ENCODE data around the gene DTNBP1. TPM values are rescaled to one million over a fixed set of nuclear protein-coding genes. Genes with fewer than 3 reads are reported as not detected.

The DTNBP1 gene
- total RNA-seq, 3 donors from 2014 or later = 19.6 to 31.8 (median 25.0) TPM

GRCh38 chr6:15530411-15530810, 132.4 kb downstream of the DTNBP1 start:
- no peak overlapping the region for H3K4me3 ChIP-seq
- intact Hi-C loops (cut with DNase I, micrococcal nuclease) = no loop called here
- ATAC-seq (no peak), DNase-seq (no peak)
- H3K36me3 ChIP-seq (ENCODE audit: low read depth) = no peaks in the 10 kb centered on the region
- H3K4me1 ChIP-seq (ENCODE audit: low read depth) = no peaks in the 10 kb centered on the region
- no peaks in the 10 kb centered on the region for H3K9me3 ChIP-seq
- TF ChIP-seq, protein P1, sequence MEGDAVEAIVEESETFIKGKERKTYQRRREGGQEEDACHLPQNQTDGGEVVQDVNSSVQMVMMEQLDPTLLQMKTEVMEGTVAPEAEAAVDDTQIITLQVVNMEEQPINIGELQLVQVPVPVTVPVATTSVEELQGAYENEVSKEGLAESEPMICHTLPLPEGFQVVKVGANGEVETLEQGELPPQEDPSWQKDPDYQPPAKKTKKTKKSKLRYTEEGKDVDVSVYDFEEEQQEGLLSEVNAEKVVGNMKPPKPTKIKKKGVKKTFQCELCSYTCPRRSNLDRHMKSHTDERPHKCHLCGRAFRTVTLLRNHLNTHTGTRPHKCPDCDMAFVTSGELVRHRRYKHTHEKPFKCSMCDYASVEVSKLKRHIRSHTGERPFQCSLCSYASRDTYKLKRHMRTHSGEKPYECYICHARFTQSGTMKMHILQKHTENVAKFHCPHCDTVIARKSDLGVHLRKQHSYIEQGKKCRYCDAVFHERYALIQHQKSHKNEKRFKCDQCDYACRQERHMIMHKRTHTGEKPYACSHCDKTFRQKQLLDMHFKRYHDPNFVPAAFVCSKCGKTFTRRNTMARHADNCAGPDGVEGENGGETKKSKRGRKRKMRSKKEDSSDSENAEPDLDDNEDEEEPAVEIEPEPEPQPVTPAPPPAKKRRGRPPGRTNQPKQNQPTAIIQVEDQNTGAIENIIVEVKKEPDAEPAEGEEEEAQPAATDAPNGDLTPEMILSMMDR (IDR thresholded peaks at IDR 0.05) = no peak

DNA sequence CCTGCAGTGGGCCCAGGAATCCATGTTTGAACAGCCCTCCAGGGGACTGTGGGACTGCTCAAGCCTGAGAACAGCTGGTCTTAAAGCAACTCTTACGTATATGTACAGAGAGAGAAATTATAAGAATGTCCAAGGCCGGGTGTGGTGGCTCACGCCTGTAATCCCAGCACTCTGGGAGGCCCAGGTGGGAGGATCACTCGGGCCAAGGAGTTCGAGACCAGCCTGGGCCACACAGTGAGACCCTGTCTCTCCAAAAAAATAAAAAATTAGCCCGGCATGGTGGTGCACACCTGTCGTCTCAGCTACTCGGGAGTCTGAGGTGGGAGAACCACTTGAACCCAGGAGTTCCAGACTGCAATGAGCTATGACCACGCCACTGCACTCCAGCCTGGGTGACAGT, 134.0 kb downstream of the DTNBP1 start:
- Histone ChIP-seq H3K4me1 (ENCODE audit: low read depth) (no peaks in the 10 kb centered on the region), H3K4me3 (no peak overlapping the region), H3K36me3 (ENCODE audit: low read depth) (no peaks in the 10 kb centered on the region), H3K9me3 (no peaks in the 10 kb centered on the region)
- DNase-seq (no peak), ATAC-seq (no peak)
- intact Hi-C loops (cut with DNase I, micrococcal nuclease) = no loop called here
- TF ChIP-seq, protein P1 (IDR thresholded peaks at IDR 0.05) = no peak

DNA sequence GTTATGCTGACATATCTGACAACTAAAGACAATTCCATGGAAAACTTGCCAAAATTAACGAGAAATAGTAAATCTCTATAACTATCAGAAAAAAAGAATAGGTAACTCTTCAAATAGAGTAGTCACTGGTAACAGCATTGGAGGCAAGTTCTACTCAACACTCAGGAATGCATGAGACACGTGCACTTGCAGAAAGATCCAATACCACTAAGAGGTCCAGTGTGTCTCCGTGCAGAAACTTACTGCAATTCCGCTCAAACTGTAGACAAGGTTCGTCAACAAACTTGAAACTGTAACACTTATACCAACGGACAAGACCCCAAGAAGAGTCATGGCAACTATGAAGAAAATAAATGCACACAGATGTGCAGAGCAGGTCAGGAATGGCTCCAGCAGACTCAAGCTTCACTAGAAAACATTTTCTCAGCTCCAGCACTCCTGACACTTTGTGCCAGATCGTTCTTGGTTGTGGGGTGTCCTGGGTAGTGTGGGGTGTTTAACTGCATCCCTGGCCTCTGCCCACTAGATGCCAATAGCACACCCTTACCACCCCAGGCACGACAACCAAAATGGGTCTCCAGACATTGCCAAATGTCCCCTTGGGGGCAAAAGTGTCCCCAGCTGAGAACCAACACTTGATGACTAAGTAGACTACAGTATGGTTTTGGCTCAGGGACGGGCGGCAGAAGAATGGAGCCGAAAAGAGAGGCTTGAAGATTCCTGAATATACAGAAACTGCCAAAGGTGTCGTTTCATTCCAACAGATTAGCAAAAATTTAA, 134.8 kb downstream of the DTNBP1 start:
- intact Hi-C loops (cut with DNase I, micrococcal nuclease) = no loop called here

DNA sequence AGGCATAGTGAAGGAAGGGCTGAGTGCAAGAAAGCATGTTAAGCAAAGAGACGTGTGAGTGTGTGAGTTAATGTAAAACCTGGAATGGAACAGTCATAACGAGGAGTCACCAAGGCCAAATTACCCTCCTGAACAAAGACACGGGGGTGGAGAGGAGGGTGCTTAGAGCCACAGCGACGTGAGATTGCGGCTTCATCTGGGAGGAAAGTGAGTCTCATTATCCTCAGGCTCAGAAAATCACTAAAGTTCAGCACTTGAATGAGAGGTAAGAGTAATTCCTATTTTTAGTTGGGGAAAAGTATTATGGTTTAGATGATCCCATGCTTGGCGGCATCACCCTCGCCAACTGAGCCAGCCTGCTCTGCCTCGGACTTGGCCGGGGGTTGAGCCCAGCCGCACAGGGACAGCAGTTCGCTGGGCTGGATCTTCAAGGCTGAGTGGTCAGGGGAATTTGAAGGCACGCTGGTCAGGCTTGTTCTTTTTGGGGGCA, 136.6 kb downstream of the DTNBP1 start:
- TF ChIP-seq, protein P1 (IDR thresholded peaks at IDR 0.05) = no peak
- intact Hi-C loops (cut with DNase I, micrococcal nuclease) = no loop called here
- no peaks in the 10 kb centered on the region for H3K36me3 ChIP-seq (ENCODE audit: low read depth)
- peak; percentile 25 for ATAC-seq
- H3K4me3 ChIP-seq = no peak overlapping the region
- no peaks in the 10 kb centered on the region for H3K9me3 ChIP-seq
- H3K4me1 ChIP-seq (ENCODE audit: low read depth) = no peaks in the 10 kb centered on the region
- no peak for DNase-seq

More for the DNA sequence above, 134.8 kb downstream of the DTNBP1 start:
- H3K36me3 ChIP-seq (ENCODE audit: low read depth) = no peaks in the 10 kb centered on the region
- H3K4me3 ChIP-seq = no peak overlapping the region
- H3K4me1 ChIP-seq (ENCODE audit: low read depth) = no peaks in the 10 kb centered on the region
- DNase-seq (no peak), ATAC-seq (no peak)
- H3K9me3 ChIP-seq = no peaks in the 10 kb centered on the region
- TF ChIP-seq, protein P1 (IDR thresholded peaks at IDR 0.05) = no peak

DNA sequence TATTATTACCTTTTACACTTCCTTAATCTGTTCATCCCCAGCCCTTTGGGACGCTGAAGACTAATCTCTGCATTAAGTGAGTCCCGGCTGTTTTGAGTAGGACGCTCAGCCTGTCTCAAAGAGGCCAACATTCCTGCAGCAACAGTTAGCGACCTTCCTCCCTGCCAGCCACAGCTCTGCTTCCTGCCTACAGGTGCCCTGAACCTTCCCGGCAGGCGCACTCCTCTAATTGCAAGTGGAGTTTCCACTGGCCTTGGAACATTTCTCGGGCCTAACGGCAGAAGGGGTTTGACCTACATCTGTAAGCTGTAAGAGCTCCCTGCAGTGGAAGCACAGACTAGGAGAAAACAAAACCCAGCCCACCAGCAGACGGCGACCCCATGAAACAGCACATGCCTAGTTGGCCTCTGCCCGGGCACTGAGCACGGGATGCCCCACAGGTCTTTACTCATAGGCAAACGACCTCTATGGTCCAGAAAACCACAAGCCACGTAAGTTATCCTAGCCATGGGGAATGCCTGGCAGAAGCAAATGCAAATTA, 137.9 kb downstream of the DTNBP1 start:
- TF ChIP-seq, protein P1 (IDR thresholded peaks at IDR 0.05) = no peak
- ATAC-seq (no peak), DNase-seq (no peak)
- H3K4me3 ChIP-seq = no peak overlapping the region
- no peaks in the 10 kb centered on the region for H3K9me3 ChIP-seq
- intact Hi-C loops (cut with DNase I, micrococcal nuclease) = no loop called here
- H3K4me1 ChIP-seq (ENCODE audit: low read depth) = no peaks in the 10 kb centered on the region
- no peaks in the 10 kb centered on the region for H3K36me3 ChIP-seq (ENCODE audit: low read depth)
